Hepatocyte (in vitro differentiated cells): Measurements from ENCODE around the gene C1orf87.

Experiments
- EZH2 ChIP-seq: fragments of 200-600 bp; sonication (generic); IDR thresholded peaks from 2 replicates; pipeline ENCODE4 v1.6.1; 2016; ENCODE audit warnings: antibody characterized with exemption, mild to moderate bottlenecking, borderline replicate concordance
- EZH2phosphoT487 ChIP-seq: fragments of 200-600 bp; sonication (generic); IDR thresholded peaks from one replicate; pipeline ENCODE4 v1.6.1; 2018; ENCODE audit warnings: antibody characterized with exemption, mild to moderate bottlenecking, low read depth, moderate library complexity; ENCODE audit not compliant: unreplicated experiment, severe bottlenecking
- TF ChIP-seq, protein P1 (sequence below): fragments of 200-600 bp; sonication (generic); IDR thresholded peaks from 2 replicates; pipeline ENCODE4 v1.5.1; 2016; ENCODE audit warnings: antibody characterized with exemption, mild to moderate bottlenecking; ENCODE audit not compliant: poor library complexity

DNA sequence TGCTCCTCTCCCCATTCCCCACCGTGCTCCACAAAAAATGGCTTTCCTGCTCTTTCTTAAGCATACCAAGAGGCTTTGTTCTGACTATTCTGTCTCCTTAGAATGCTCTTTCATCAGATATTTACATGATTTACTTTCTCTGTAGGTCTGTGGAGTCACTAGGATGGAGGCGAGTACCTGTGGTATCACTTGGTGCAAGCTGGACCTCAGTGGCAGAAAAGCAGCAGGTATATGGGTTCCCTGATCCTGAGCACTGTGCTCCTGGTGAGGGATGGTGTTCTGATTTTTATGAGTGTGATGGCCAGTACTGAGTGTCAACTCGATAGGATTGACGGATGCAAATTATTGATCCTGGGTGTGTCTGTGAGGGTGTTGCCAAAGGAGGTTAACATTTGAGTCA is 10.0 kb downstream of the C1orf87 start:
- TF ChIP-seq, protein P1, sequence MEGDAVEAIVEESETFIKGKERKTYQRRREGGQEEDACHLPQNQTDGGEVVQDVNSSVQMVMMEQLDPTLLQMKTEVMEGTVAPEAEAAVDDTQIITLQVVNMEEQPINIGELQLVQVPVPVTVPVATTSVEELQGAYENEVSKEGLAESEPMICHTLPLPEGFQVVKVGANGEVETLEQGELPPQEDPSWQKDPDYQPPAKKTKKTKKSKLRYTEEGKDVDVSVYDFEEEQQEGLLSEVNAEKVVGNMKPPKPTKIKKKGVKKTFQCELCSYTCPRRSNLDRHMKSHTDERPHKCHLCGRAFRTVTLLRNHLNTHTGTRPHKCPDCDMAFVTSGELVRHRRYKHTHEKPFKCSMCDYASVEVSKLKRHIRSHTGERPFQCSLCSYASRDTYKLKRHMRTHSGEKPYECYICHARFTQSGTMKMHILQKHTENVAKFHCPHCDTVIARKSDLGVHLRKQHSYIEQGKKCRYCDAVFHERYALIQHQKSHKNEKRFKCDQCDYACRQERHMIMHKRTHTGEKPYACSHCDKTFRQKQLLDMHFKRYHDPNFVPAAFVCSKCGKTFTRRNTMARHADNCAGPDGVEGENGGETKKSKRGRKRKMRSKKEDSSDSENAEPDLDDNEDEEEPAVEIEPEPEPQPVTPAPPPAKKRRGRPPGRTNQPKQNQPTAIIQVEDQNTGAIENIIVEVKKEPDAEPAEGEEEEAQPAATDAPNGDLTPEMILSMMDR: no peak
- TF ChIP-seq EZH2 (no peak), EZH2phosphoT487 (no peak)
